ENCODE results near the gene LGALS12.

The LGALS12 gene

GRCh38 chr11:63493127-63493526 is 12.8 kb upstream of the LGALS12 start:
- Histone ChIP-seq H3K9ac (ENCODE audit: low read depth, low read length, poor library complexity, severe bottlenecking) (no peak overlapping the region), H4K20me1 (ENCODE audit: insufficient read depth, low read length, poor library complexity, severe bottlenecking) (no peaks in the 10 kb centered on the region), H3K4me2 (ENCODE audit: low read depth, low read length, poor library complexity, severe bottlenecking) (no peak overlapping the region), H3K9me3 (ENCODE audit: insufficient read depth, low read depth, low read length) (no peaks in the 10 kb centered on the region), H3K79me2 (ENCODE audit: insufficient read depth, low read length) (no peaks in the 10 kb centered on the region), H3K27me3 (ENCODE audit: insufficient read depth, low read length, poor library complexity, severe bottlenecking) (no peaks in the 10 kb centered on the region), H3K9me2 (replicated peaks; ENCODE audit: low read depth, low read length) (no peaks in the 10 kb centered on the region), H3K4me3 (ENCODE audit: low read length, poor library complexity, severe bottlenecking) (no peak overlapping the region), H3F3A (ENCODE audit: low read depth) (no peaks in the 10 kb centered on the region), H3K36me3 (ENCODE audit: insufficient read depth, low read length) (no peaks in the 10 kb centered on the region), H2AFZ (ENCODE audit: low read length) (no peak overlapping the region), H3K4me1 (ENCODE audit: insufficient read depth, low read length, poor library complexity, severe bottlenecking) (no peaks in the 10 kb centered on the region)
- TF ChIP-seq CTCF (conservative IDR thresholded peaks at IDR 0.05; ENCODE audit: low read length) (no peak), EZH2phosphoT487 (IDR thresholded peaks at IDR 0.05; ENCODE audit: borderline replicate concordance) (no peak)

DNA sequence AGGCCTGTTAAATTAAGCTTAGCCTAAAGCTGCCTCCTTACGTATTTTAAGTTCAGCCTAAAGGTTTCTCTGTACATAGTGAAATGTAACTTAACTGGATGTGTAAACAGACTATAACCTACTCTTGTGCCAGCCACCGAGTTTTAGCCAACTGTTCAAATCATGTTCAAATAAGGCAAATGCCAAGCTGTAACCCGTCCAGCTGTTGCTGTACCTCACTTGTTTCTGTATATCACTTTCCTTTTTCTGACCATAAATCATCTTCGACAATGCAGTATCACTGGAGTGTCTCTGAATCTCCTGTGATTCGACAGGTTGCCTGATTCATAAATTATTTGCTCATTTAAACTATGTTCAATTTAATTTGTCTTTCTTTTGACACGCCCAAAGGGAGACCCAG is 10.9 kb upstream of the LGALS12 start:
- H3K79me2 ChIP-seq (ENCODE audit: insufficient read depth, low read length) = no peaks in the 10 kb centered on the region
- H3K9me2 ChIP-seq (replicated peaks; ENCODE audit: low read depth, low read length) = no peaks in the 10 kb centered on the region
- no peaks in the 10 kb centered on the region for H3K36me3 ChIP-seq (ENCODE audit: insufficient read depth, low read length)
- H2AFZ ChIP-seq (ENCODE audit: low read length) = no peak overlapping the region
- no peak overlapping the region for H3K4me2 ChIP-seq (ENCODE audit: low read depth, low read length, poor library complexity, severe bottlenecking)
- H4K20me1 ChIP-seq (ENCODE audit: insufficient read depth, low read length, poor library complexity, severe bottlenecking) = no peaks in the 10 kb centered on the region
- no peaks in the 10 kb centered on the region for H3K27me3 ChIP-seq (ENCODE audit: insufficient read depth, low read length, poor library complexity, severe bottlenecking)
- H3K4me1 ChIP-seq (ENCODE audit: insufficient read depth, low read length, poor library complexity, severe bottlenecking) = no peaks in the 10 kb centered on the region
- H3K9me3 ChIP-seq (ENCODE audit: insufficient read depth, low read depth, low read length) = no peaks in the 10 kb centered on the region; the same call in 1 of the 2 replicates
- TF ChIP-seq EZH2phosphoT487 (IDR thresholded peaks at IDR 0.05; ENCODE audit: borderline replicate concordance) (no peak), CTCF (conservative IDR thresholded peaks at IDR 0.05; ENCODE audit: low read length) (no peak)
- H3K9ac ChIP-seq (ENCODE audit: low read depth, low read length, poor library complexity, severe bottlenecking) = no peak overlapping the region
- H3F3A ChIP-seq (ENCODE audit: low read depth) = no peaks in the 10 kb centered on the region
- H3K4me3 ChIP-seq (ENCODE audit: low read length, poor library complexity, severe bottlenecking) = no peak overlapping the region

DNA sequence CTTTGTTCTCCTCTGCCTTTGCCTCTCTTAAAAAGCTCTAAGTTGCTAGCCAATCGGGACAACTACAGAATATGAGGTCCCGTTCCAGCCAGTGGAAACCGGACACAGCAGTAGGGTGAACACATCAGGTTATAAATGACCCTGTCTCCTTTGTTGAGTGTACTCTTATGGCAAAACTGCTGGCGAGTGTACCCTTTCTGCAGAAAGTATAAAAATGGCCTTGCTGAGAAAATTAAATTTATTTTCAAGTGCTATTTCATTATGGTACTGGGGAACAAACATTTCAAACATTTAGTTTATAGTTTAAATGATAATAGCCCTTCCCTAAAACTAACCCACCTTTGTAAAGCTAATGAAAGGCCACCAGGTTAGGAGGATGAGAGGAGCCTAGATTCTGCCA is 6.0 kb upstream of the LGALS12 start:
- Histone ChIP-seq H3K9me2 (replicated peaks; ENCODE audit: low read depth, low read length) (no peaks in the 10 kb centered on the region), H3K9ac (ENCODE audit: low read depth, low read length, poor library complexity, severe bottlenecking) (no peak overlapping the region), H4K20me1 (ENCODE audit: insufficient read depth, low read length, poor library complexity, severe bottlenecking) (no peaks in the 10 kb centered on the region), H3F3A (ENCODE audit: low read depth) (peaks cover 5% of the 10 kb centered on the region; the same call in 1 of the 2 replicates), H2AFZ (ENCODE audit: low read length) (no peak overlapping the region), H3K4me3 (ENCODE audit: low read length, poor library complexity, severe bottlenecking) (no peak overlapping the region), H3K9me3 (ENCODE audit: insufficient read depth, low read depth, low read length) (peaks cover 5% of the 10 kb centered on the region; the same call in 1 of the 2 replicates), H3K4me1 (ENCODE audit: insufficient read depth, low read length, poor library complexity, severe bottlenecking) (peaks cover 37% of the 10 kb centered on the region), H3K4me2 (ENCODE audit: low read depth, low read length, poor library complexity, severe bottlenecking) (no peak overlapping the region), H3K36me3 (ENCODE audit: insufficient read depth, low read length) (no peaks in the 10 kb centered on the region), H3K79me2 (ENCODE audit: insufficient read depth, low read length) (no peaks in the 10 kb centered on the region), H3K27me3 (ENCODE audit: insufficient read depth, low read length, poor library complexity, severe bottlenecking) (no peaks in the 10 kb centered on the region)
- no peak for TF ChIP-seq EZH2phosphoT487 (IDR thresholded peaks at IDR 0.05; ENCODE audit: borderline replicate concordance)
- no peak for TF ChIP-seq CTCF (conservative IDR thresholded peaks at IDR 0.05; ENCODE audit: low read length)

All from Loucy (cell line).